ENCODE measurements around the gene PPDPF.
A peak's percentile ranks its signal among the peaks of the same experiment; 100 is the strongest.
"Not testable (repeated sequence)": the region's sequence is repeated elsewhere in the genome, so short reads cannot be mapped to it uniquely, and the experiment has no call there.

PPDPF gene

GRCh38 chr20:63509088-63509564 is 11.4 kb upstream of the PPDPF start:
- DNase-seq (ENCODE audit: low read depth, low spot score) = no peak
- Histone ChIP-seq H3K9ac (ENCODE audit: insufficient read length) (no peak overlapping the region), H3K27ac (no peak overlapping the region), H3K36me3 (ENCODE audit: insufficient read depth, low read length) (no peaks in the 10 kb centered on the region), H3K4me3 (no peak overlapping the region), H3K9me3 (ENCODE audit: low read depth, low read length) (no peaks in the 10 kb centered on the region)
- TF ChIP-seq EZH2 (IDR thresholded peaks at IDR 0.05) (no peak), POLR2AphosphoS5 (IDR thresholded peaks at IDR 0.05; ENCODE audit: borderline replicate concordance, low read depth, low read length) (no peak), FOXP2 (optimal IDR thresholded peaks at IDR 0.05; ENCODE audit: control extremely low read depth, extremely low read length, insufficient read depth) (no peak)

GRCh38 chr20:63513207-63513606 is 7.4 kb upstream of the PPDPF start:
- Histone ChIP-seq H3K4me3 (no peak overlapping the region), H3K9ac (ENCODE audit: insufficient read length) (no peak overlapping the region), H3K36me3 (ENCODE audit: insufficient read depth, low read length) (no peaks in the 10 kb centered on the region), H3K27ac (no peak overlapping the region), H3K9me3 (ENCODE audit: low read depth, low read length) (no peaks in the 10 kb centered on the region)
- no peak for DNase-seq (ENCODE audit: low read depth, low spot score)
- no peak for TF ChIP-seq EZH2 (IDR thresholded peaks at IDR 0.05)
- TF ChIP-seq POLR2AphosphoS5 (IDR thresholded peaks at IDR 0.05; ENCODE audit: borderline replicate concordance, low read depth, low read length) = no peak
- TF ChIP-seq FOXP2 (optimal IDR thresholded peaks at IDR 0.05; ENCODE audit: control extremely low read depth, extremely low read length, insufficient read depth) = no peak

GRCh38 chr20:63514520-63514919 is 6.0 kb upstream of the PPDPF start:
- H3K9ac ChIP-seq (ENCODE audit: insufficient read length); H3K4me3 ChIP-seq; H3K27ac ChIP-seq; H3K9me3 ChIP-seq (ENCODE audit: low read depth, low read length); DNase-seq (ENCODE audit: low read depth, low spot score); H3K36me3 ChIP-seq (ENCODE audit: insufficient read depth, low read length): not testable (repeated sequence)

GRCh38 chr20:63517376-63518309 is 2.9 kb upstream of the PPDPF start:
- Histone ChIP-seq H3K27ac (no peak overlapping the region), H3K4me3 (no peak overlapping the region), H3K36me3 (ENCODE audit: insufficient read depth, low read length) (peaks cover 8% of the 10 kb centered on the region; the same call in 1 of the 2 replicates), H3K9me3 (ENCODE audit: low read depth, low read length) (no peaks in the 10 kb centered on the region; the same call in 1 of the 2 replicates), H3K9ac (ENCODE audit: insufficient read length) (no peak overlapping the region)
- TF ChIP-seq POLR2AphosphoS5 (IDR thresholded peaks at IDR 0.05; ENCODE audit: borderline replicate concordance, low read depth, low read length) (no peak), FOXP2 (optimal IDR thresholded peaks at IDR 0.05; ENCODE audit: control extremely low read depth, extremely low read length, insufficient read depth) (no peak), EZH2 (IDR thresholded peaks at IDR 0.05) (no peak)
- no peak for DNase-seq (ENCODE audit: low read depth, low spot score)

GRCh38 chr20:63518351-63518861 is 2.2 kb upstream of the PPDPF start:
- no peak for TF ChIP-seq FOXP2 (optimal IDR thresholded peaks at IDR 0.05; ENCODE audit: control extremely low read depth, extremely low read length, insufficient read depth)
- TF ChIP-seq EZH2 (IDR thresholded peaks at IDR 0.05) = no peak
- no peak for TF ChIP-seq POLR2AphosphoS5 (IDR thresholded peaks at IDR 0.05; ENCODE audit: borderline replicate concordance, low read depth, low read length)
- no peak overlapping the region for H3K9ac ChIP-seq (ENCODE audit: insufficient read length)
- no peak overlapping the region for H3K27ac ChIP-seq
- no peak overlapping the region for H3K4me3 ChIP-seq
- DNase-seq (ENCODE audit: low read depth, low spot score) = no peak
- peaks cover 13% of the 10 kb centered on the region; the same call in 1 of the 2 replicates for H3K36me3 ChIP-seq (ENCODE audit: insufficient read depth, low read length)
- no peaks in the 10 kb centered on the region; the same call in 1 of the 2 replicates for H3K9me3 ChIP-seq (ENCODE audit: low read depth, low read length)

GRCh38 chr20:63518946-63519667 is 1.5 kb upstream of the PPDPF start:
- TF ChIP-seq POLR2AphosphoS5 (IDR thresholded peaks at IDR 0.05; ENCODE audit: borderline replicate concordance, low read depth, low read length) = no peak
- TF ChIP-seq FOXP2 (optimal IDR thresholded peaks at IDR 0.05; ENCODE audit: control extremely low read depth, extremely low read length, insufficient read depth) = no peak
- no peak for TF ChIP-seq EZH2 (IDR thresholded peaks at IDR 0.05)
- Histone ChIP-seq H3K4me3 (peak overlapping the region; percentile 92), H3K9ac (ENCODE audit: insufficient read length) (no peak overlapping the region), H3K36me3 (ENCODE audit: insufficient read depth, low read length) (peaks cover 13% of the 10 kb centered on the region; the same call in 1 of the 2 replicates), H3K9me3 (ENCODE audit: low read depth, low read length) (no peaks in the 10 kb centered on the region; the same call in 1 of the 2 replicates), H3K27ac (no peak overlapping the region)
- no peak for DNase-seq (ENCODE audit: low read depth, low spot score)

- Histone ChIP-seq H3K9ac (ENCODE audit: insufficient read length) (peak overlapping the region; percentile 45), H3K9me3 (ENCODE audit: low read depth, low read length) (no peaks in the 10 kb centered on the region; the same call in 1 of the 2 replicates), H3K36me3 (ENCODE audit: insufficient read depth, low read length) (peaks cover 13% of the 10 kb centered on the region; the same call in 1 of the 2 replicates), H3K4me3 (peak overlapping the region; percentile 92), H3K27ac (no peak overlapping the region)
- TF ChIP-seq POLR2AphosphoS5 (IDR thresholded peaks at IDR 0.05; ENCODE audit: borderline replicate concordance, low read depth, low read length) (no peak), EZH2 (IDR thresholded peaks at IDR 0.05) (no peak), FOXP2 (optimal IDR thresholded peaks at IDR 0.05; ENCODE audit: control extremely low read depth, extremely low read length, insufficient read depth) (no peak)
- no peak for DNase-seq (ENCODE audit: low read depth, low spot score)
Measured at GRCh38 chr20:63519668-63520503, 679 bp upstream of the PPDPF start.

Data from SK-N-MC (cell line).